Osteocyte (in vitro differentiated cells): ENCODE measurements around the gene ATP5PB. TPM values are rescaled to one million over a fixed set of nuclear protein-coding genes. Genes with fewer than 3 reads are reported as not detected.

Experiments used
- DNase-seq: peaks from one replicate; pipeline ENCODE4 v3.0.0; 2021; ENCODE audit warnings: mixed read lengths; ENCODE audit not compliant: unreplicated experiment; ENCODE audit errors: extremely low spot score
- H3K27ac Mint-ChIP-seq: one replicate; pipeline ENCODE4 v1.8.0; 2021; ENCODE audit warnings: mild to moderate bottlenecking, mixed read lengths; ENCODE audit not compliant: unreplicated experiment
- H3K27me3 Mint-ChIP-seq: one replicate; pipeline ENCODE4 v1.8.0; 2021; ENCODE audit warnings: mixed read lengths; ENCODE audit not compliant: unreplicated experiment
- H3K36me3 Mint-ChIP-seq: one replicate; pipeline ENCODE4 v1.8.0; 2021; ENCODE audit warnings: mixed read lengths; ENCODE audit not compliant: unreplicated experiment
- H3K4me1 Mint-ChIP-seq: one replicate; pipeline ENCODE4 v1.8.0; 2021; ENCODE audit warnings: mixed read lengths; ENCODE audit not compliant: unreplicated experiment
- H3K4me3 Mint-ChIP-seq: one replicate; pipeline ENCODE4 v1.8.0; 2021; ENCODE audit warnings: mild to moderate bottlenecking, moderate library complexity, mixed read lengths; ENCODE audit not compliant: unreplicated experiment
- H3K9me3 Mint-ChIP-seq: one replicate; pipeline ENCODE4 v1.8.0; 2021; ENCODE audit warnings: mixed read lengths; ENCODE audit not compliant: unreplicated experiment
- CTCF ChIP-seq: fragments of 200-600 bp; sonication (generic); IDR thresholded peaks from 2 replicates; pipeline ENCODE4 v1.5.0; 2021; ENCODE audit warnings: antibody characterized with exemption, mild to moderate bottlenecking, moderate library complexity
- long read RNA-seq: library from polyadenylated mRNA; unstranded; transcript quantifications from one replicate; pipeline ENCODE4 v2.0.0, GENCODE V29; 2021
- total RNA-seq: library from RNA; stranded (reverse); gene quantifications from 2 replicates; pipeline ENCODE4 v1.2.1, GENCODE V29; 2021

The ATP5PB gene
- total RNA-seq, result 185 and 187 TPM in 2 replicates
- long read RNA-seq, transcript ATP5PB-202 (7 exons, 3,156 nt), result major isoform, 628 of 653 reads
- long read RNA-seq, transcript ATP5PB-201 (6 exons, 1,040 nt), result minor isoform, 8 of 653 reads
- long read RNA-seq, partial matches to known transcripts, result 4 of 653 reads
- long read RNA-seq, other reads (novel, unspliced or antisense), result 13 of 653 reads

GRCh38 chr1:111448918-111449702 lies at the start of gene ATP5PB, which contains the start of gene WDR77:
ATP5PB (plus strand) TSS chr1:111449464; CDS start chr1:111449542, 78 bp downstream.
WDR77 (minus strand) TSS chr1:111449256; CDS start chr1:111449169, 87 bp downstream.
- Mint-ChIP-seq H3K36me3 (peaks cover 15% of the 10 kb centered on the region), H3K4me1 (peaks cover 42% of the 10 kb centered on the region)
- peak; percentile 98 for DNase-seq

GRCh38 chr1:111399792-111400610 lies 49.3 kb upstream of the ATP5PB start:
- DNase-seq, result no peak
- peaks cover 4% of the 10 kb centered on the region for H3K9me3 Mint-ChIP-seq
- TF ChIP-seq CTCF, result peak; percentile 76
- H3K27me3 Mint-ChIP-seq, result peaks cover 55% of the 10 kb centered on the region
- no peak overlapping the region for H3K4me3 Mint-ChIP-seq
- no peaks in the 10 kb centered on the region for H3K4me1 Mint-ChIP-seq
- H3K36me3 Mint-ChIP-seq, result no peaks in the 10 kb centered on the region
- no peak overlapping the region for H3K27ac Mint-ChIP-seq

More at GRCh38 chr1:111448918-111449702, at the start of gene ATP5PB, which contains the start of gene WDR77:
- Mint-ChIP-seq H3K27ac (peak within 1 kb of the TSS; percentile 99), H3K9me3 (no peaks in the 10 kb centered on the region), H3K4me3 (peak within 1 kb of the TSS; percentile 100), H3K27me3 (no peaks in the 10 kb centered on the region)
- TF ChIP-seq CTCF, result no peak

GRCh38 chr1:111402083-111402482 lies 47.2 kb upstream of the ATP5PB start:
- H3K9me3 Mint-ChIP-seq, result peaks cover 4% of the 10 kb centered on the region
- no peak overlapping the region for H3K27ac Mint-ChIP-seq
- H3K27me3 Mint-ChIP-seq, result peaks cover 50% of the 10 kb centered on the region
- DNase-seq, result no peak
- H3K36me3 Mint-ChIP-seq, result no peaks in the 10 kb centered on the region
- TF ChIP-seq CTCF, result no peak
- H3K4me1 Mint-ChIP-seq, result no peaks in the 10 kb centered on the region
- H3K4me3 Mint-ChIP-seq, result no peak overlapping the region

GRCh38 chr1:111404588-111404987 lies 44.7 kb upstream of the ATP5PB start:
- peaks cover 43% of the 10 kb centered on the region for H3K27me3 Mint-ChIP-seq
- DNase-seq, result no peak
- H3K36me3 Mint-ChIP-seq, result no peaks in the 10 kb centered on the region
- H3K27ac Mint-ChIP-seq, result no peak overlapping the region
- no peaks in the 10 kb centered on the region for H3K4me1 Mint-ChIP-seq
- no peak overlapping the region for H3K4me3 Mint-ChIP-seq
- TF ChIP-seq CTCF, result no peak
- no peaks in the 10 kb centered on the region for H3K9me3 Mint-ChIP-seq
